HG03520 (cell line): ENCODE data around the gene CAPN9.

ENCODE experiments used
- ATAC-seq: cut with Tn5 transposase; IDR thresholded peaks from one replicate; pipeline ENCODE4 v1.9.1; 2021; ENCODE audit warnings: mild to moderate bottlenecking, moderate library complexity; ENCODE audit not compliant: unreplicated experiment

CAPN9 gene

DNA sequence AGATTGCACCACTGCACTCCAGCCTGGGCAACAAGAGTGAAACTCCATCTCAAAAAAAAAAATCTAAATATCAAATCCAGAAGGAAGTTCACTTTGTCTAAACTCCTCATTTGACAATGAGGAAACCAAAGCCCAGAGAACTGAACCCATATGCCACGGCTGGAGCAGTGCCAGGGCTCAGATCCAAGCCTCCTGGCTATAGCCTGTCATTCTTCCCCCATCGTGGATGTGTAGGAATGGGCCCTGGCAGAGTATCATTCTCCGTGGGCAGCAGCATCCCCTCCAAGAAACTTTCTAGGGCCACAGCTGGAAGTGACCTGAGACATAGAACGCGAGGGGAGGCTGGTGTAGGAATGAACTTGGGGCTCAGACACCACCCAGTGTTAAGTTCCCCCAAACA lies 47.2 kb downstream of the CAPN9 start:
- no peak for ATAC-seq

DNA sequence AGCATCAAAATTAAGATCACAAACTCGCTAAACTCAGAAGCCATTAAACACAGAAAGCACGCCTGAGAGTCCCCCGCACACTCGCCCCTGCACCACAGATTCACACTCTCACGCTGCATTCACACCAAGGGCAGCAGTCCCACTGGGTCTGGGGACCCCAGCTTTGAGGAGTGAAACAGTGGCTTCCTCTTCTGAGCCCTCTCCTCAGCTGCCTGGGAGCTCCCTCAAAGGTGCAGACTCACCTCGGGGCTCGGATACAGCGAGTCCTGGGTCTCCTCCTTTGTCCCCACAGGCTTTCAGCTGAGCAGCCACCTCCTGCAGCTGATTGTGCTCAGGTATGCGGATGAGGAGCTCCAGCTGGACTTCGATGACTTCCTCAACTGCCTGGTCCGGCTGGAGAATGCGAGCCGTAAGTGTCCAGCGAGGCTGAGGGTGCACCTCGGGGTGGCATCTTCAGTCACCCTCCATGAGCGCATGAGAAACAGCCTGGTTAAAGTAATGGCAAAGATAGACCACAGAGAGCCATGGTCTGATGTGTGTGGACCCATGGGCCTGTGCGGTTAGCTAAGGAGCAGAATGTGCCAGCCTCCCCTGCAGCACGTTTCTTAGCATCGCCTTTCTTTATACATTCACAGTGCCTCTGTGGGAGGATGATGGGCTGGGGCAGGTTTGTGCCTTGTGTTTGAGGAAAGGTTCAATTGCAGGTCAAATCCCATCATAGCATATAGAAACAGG lies 47.9 kb downstream of the CAPN9 start:
- ATAC-seq = no peak

- no peak for ATAC-seq
Measured at GRCh38 chr1:230796626-230797025, 49.4 kb downstream of the CAPN9 start.

GRCh38 chr1:230797376-230797920 lies 50.3 kb downstream of the CAPN9 start:
- ATAC-seq = no peak

DNA sequence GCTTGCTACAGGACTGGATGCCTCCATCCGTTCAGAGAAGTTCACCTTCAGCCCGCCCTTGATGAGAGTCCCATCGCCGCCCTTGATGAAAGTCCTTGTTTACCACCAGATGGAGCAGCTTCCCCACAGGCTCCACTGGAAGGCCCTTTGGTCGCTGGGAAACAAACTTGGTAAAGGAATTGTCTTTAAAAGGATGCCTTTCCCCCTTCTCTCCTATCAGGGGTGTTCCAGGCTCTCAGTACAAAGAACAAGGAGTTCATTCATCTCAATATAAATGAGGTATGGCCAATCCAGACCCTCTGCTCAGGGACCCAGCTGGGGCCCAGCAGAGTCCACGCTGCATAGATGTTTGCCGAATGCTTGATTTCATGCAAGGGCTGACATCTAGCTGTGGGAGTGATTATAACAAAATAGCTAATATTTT lies 50.8 kb downstream of the CAPN9 start:
- no peak for ATAC-seq

DNA sequence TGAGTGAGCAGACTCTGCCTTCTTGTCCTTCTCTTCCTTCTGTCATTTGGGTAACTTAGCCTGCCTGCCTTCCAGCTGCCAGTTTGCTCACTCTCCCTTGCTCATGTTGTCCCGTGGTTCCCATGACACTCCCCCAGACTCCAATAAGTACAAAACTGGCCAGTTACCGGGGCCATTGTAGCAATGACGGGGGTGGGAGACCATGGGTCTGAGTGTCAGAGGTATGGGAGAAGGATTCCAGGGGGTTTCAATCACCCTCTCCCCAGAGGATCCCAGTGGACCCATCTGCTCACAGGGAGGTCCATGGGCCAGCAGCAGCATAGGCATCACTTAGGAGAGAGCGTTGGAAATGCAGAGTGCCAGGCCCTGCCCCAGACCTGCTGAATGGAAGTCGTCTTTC lies 51.3 kb downstream of the CAPN9 start:
- ATAC-seq = no peak

GRCh38 chr1:230800891-230801840 lies 54.0 kb downstream of the CAPN9 start:
- ATAC-seq = no peak

GRCh38 chr1:230804396-230804795 lies 57.2 kb downstream of the CAPN9 start:
- ATAC-seq = no peak

- ATAC-seq = no peak
Measured at GRCh38 chr1:230806552-230806951, 59.4 kb downstream of the CAPN9 start.

DNA sequence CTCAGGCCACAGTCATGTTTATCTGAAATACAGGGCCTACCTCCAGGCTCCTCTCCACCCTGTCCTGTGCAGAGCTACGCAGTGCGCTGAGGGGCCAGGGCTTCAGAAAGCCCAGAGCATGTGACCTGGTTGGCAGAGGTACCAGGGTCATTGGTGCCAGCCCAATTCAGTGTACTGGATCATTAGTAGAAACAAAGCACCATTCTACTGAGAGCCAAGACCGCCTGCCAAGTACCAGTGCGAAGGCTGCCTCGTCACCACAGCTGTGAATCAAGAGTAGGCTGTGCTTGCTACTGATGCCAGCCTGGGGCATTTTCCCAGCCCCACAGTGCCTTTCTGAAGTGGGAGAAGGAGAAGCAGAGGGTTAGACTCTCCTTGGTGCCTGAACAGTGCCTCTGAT lies 59.8 kb downstream of the CAPN9 start:
- no peak for ATAC-seq

DNA sequence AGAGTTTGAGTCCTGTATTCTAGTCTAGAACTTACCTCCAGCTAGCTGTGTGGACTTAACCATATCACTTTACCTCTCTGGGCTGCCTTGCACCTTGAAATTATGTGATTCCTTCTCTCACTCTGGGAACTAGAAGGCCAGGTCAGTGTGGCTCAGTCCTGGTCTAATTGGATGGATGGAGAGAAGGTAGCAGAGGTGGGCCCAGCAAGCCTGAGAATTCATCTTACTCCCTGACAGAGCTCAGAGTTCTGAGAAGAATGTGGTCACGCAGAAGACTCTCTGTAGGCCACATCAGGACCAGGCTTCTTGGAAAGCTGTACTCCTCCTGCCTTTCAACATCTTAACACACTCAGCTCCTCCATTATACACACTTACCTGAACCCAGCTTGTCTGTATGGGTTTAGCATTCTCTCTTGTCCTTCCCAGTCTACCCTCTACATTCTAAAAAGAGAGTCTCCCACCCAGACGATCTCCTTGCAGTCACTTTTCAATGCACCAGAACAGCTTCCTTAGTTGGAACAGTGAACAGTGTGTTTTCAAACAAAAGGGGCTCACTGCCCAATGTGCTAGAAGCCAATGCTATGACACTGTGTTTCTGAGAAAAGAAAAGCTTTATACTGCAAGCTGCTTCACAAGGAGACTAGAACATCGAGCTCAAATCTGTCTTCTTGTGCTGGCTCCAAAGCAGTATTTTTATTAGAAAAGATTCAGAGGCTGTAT lies 60.5 kb downstream of the CAPN9 start:
- no peak for ATAC-seq

GRCh38 chr1:230808281-230808872 lies 61.2 kb downstream of the CAPN9 start:
- no peak for ATAC-seq

- no peak for ATAC-seq
Measured at GRCh38 chr1:230809256-230809990, 62.2 kb downstream of the CAPN9 start.

DNA sequence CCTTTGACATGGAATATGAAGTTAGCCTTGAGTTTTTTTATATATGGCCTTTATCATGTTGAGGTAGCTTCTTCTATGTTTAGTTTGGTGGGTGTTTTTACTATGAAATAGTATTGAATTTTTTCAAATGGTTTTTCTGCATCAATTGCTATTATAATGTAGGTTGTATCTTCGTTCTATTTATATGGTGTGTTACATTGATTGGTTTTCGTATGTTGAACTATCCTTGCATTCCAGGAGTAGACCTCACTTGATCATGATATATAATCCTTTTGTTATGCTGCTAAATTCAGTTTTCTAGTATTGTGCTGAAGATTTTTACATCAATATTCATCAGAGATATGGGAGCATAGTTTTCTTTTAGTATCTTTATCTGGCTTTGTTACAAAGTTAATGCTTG lies 65.4 kb downstream of the CAPN9 start:
- no peak for ATAC-seq

DNA sequence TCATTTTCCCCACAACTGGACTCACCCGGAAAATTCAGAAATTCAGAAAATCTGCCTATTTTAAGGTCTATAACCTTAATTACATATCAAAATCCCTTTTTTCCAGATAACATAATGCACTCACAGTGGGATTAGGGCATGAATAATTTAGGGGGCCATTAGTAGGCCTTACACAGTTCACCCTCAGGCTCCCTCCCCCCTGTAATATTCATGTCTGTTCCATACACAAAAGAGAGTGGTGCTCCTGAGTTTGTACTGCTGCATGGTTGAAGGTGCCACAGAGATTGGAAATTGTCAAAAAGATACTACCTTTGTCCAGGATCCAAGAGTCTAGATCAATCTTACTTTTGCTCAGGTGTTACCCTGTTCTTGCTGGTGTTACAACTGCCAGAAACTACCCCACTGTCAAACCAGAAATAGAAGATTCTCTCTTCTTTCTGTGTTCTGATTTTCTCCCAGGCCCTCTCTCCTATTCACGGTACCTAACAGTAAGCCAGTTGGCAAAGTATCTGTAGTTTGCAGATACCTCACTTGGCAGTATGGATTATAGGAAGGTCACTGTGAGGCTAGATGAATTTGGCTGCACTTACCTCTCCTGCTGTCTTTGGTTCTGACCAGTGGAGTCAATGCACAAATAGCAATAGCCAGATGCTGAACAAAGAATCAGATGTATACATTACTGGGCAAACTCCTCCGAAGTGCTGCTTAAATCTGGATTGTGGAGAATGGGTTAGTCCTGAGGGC lies 67.9 kb downstream of the CAPN9 start:
- ATAC-seq = no peak

DNA sequence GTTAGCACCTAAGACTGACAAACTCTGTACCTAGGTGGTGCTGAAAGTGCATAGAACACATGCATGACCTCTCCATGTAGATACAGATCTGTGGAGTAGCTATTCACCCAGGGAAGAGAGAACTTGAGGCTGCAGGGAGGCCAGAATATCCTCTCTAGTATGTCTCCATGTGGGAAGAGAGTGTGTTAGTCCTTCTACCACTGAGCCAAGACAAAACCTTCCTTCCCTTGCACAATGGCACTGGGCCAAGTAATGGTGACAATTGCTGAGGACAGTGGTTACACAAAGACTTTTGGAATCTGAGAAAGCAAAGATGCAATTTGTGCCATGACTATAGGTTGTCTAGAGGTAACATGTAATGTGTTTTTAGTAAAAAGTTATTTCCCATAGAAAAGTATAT lies 68.8 kb downstream of the CAPN9 start:
- ATAC-seq = no peak

DNA sequence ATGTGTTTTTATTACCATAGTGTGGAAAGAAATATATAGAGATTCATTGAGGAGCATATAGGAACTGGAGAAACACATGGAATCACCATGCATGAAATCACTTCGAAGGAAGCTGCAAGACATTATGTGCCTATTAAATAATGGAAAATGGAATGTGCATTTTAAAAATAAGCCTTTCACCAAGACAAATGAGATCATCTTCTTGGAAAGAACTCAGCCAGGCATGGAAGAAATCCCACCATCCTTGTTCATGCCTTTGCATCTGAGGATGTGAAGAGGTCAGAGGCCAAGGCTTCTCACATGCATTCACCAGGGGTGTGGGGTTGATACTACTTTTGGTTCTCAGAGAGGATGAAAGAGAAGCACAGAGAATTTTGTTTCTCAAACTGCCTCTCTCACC lies 71.2 kb downstream of the CAPN9 start:
- no peak for ATAC-seq

GRCh38 chr1:230818901-230819300 lies 71.7 kb downstream of the CAPN9 start:
- ATAC-seq = no peak

- ATAC-seq = no peak
Measured at GRCh38 chr1:230819976-230820375, 72.8 kb downstream of the CAPN9 start.
